HepG2 (cell line): Measurements from ENCODE around the gene CCSER1. TPM values are rescaled to one million over a fixed set of nuclear protein-coding genes. Genes with fewer than 3 reads are reported as not detected.
A peak's percentile ranks its signal among the peaks of the same experiment; 100 is the strongest.

ENCODE experiments used
- BORCS8-MEF2B ChIP-seq: sonication (generic); formaldehyde crosslinking; IDR thresholded peaks from 2 replicates; pipeline ENCODE4 v1.8.0; 2022; ENCODE audit warnings: mild to moderate bottlenecking, missing genetic modification reagents
- CHD2 ChIP-seq: IDR thresholded peaks from 2 replicates; pipeline ENCODE4 v1.6.1; 2011; ENCODE audit warnings: low read depth, low read length, improper control_type of control experiment
- HNRNPL ChIP-seq: fragments of 200-400 bp; formaldehyde crosslinking; IDR thresholded peaks from 2 replicates; pipeline ENCODE4 v1.6.1; 2017; ENCODE audit warnings: mild to moderate bottlenecking, low read depth, low read length
- KAT2B ChIP-seq: fragments of 150-350 bp; IDR thresholded peaks from 2 replicates; pipeline ENCODE4 v1.6.1; 2014; ENCODE audit warnings: low read depth, low read length, borderline replicate concordance
- KDM5A ChIP-seq: fragments of 200-600 bp; sonication (generic); IDR thresholded peaks from 2 replicates; pipeline ENCODE4 v1.7.0; 2018; ENCODE audit warnings: antibody characterized with exemption, mild to moderate bottlenecking, low read length, borderline replicate concordance
- POLR2AphosphoS5 ChIP-seq: IDR thresholded peaks from 2 replicates; pipeline ENCODE4 v1.6.1; 2012; ENCODE audit warnings: low read depth, low read length
- POLR2G ChIP-seq: fragments of 200-400 bp; formaldehyde crosslinking; IDR thresholded peaks from 2 replicates; pipeline ENCODE4 v1.6.1; 2018; ENCODE audit warnings: mild to moderate bottlenecking, low read depth, low read length, moderate library complexity
- SRSF4 ChIP-seq: fragments of 200-400 bp; formaldehyde crosslinking; IDR thresholded peaks from one replicate; pipeline ENCODE4 v1.6.1; 2018; ENCODE audit warnings: mild to moderate bottlenecking, low read depth, low read length, moderate library complexity; ENCODE audit not compliant: poor library complexity, severe bottlenecking
- ZNF543 ChIP-seq: sonication (generic); formaldehyde crosslinking; IDR thresholded peaks from 2 replicates; pipeline ENCODE4 v1.4.0; 2020; ENCODE audit warnings: mild to moderate bottlenecking, missing genetic modification reagents
- ZNF747 ChIP-seq: sonication (generic); formaldehyde crosslinking; IDR thresholded peaks from 2 replicates; pipeline ENCODE4 v1.8.1; 2023; ENCODE audit warnings: missing genetic modification reagents, mild to moderate bottlenecking, borderline replicate concordance
- polyA plus RNA-seq, 8 experiments: library from polyadenylated mRNA; depleted of rRNA in 3 of 8; stranded (reverse) in 7 of 8; unstranded in 1 of 8; fragments of >200 nt; fragmentation: Illumina TruSeq in 4 of 8; extraction: Trizol in 4 of 8; gene quantifications; 2 replicates each; pipeline versions ENCODE4 v1.2.1 to v1.2.3, GENCODE V29; 2011 to 2016; ENCODE audit warnings: low read depth in 4 of 8, missing spikeins in 1 of 8, mixed read lengths in 1 of 8; ENCODE audit not compliant: insufficient read depth in 1 of 8
- total RNA-seq, 5 experiments: library from RNA; depleted of rRNA; stranded (reverse); fragments of >200 nt; fragmentation: Illumina TruSeq; extraction: Trizol; gene quantifications; 2 replicates each; pipeline ENCODE4 v1.2.3, GENCODE V29; 2016; ENCODE audit warnings: low read depth in 1 of 5
- TF ChIP-seq, protein P1 (sequence below): sonication (generic); formaldehyde crosslinking; IDR thresholded peaks from 2 replicates; pipeline ENCODE4 v1.9.0; 2021; ENCODE audit warnings: missing genetic modification reagents, borderline replicate concordance
- TF ChIP-seq, protein P2 (sequence below): sonication (generic); formaldehyde crosslinking; IDR thresholded peaks from 2 replicates; pipeline ENCODE4 v1.5.0; 2020; ENCODE audit warnings: mild to moderate bottlenecking, missing genetic modification reagents, moderate library complexity

The CCSER1 gene
- total and polyA plus RNA-seq, 2 of the 13 experiments (the other 11 are each of a cell fraction or from before 2014, with no cell fraction given), result not detected

DNA sequence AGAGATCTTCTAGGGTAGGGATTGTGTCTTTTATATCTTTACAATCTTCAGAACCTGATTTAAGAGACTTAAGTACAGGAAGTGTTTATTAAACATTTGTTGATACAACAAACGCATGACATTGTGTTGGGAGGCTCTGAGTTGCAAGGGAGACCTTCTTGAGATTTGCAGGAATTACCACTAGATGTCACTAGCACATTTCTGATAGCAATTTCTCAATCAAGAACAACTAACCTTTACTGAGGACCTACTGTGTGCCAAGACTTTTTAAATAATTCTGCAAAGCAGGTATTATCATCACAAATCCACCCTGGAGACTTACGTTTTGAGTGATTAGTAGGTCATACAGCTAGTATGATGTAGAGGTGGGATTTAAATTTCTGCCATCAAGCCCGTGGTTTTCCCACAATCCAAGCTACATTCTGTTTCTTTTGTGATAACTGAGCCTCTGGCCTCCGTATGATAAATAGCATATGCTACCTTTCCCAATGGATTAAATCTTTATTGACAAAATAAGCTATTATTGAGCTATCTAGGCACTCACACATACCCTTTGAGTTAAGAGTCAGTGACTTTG is 986.0 kb downstream of the CCSER1 start (continued):
- TF ChIP-seq HNRNPL (no peak), CHD2 (no peak), KAT2B (no peak), POLR2G (no peak), BORCS8-MEF2B (CRISPR knock-in tag) (no peak), SRSF4 (no peak), ZNF747 (no peak), ZNF543 (CRISPR knock-in tag) (no peak), KDM5A (no peak), POLR2AphosphoS5 (no peak)
- TF ChIP-seq, protein P1, sequence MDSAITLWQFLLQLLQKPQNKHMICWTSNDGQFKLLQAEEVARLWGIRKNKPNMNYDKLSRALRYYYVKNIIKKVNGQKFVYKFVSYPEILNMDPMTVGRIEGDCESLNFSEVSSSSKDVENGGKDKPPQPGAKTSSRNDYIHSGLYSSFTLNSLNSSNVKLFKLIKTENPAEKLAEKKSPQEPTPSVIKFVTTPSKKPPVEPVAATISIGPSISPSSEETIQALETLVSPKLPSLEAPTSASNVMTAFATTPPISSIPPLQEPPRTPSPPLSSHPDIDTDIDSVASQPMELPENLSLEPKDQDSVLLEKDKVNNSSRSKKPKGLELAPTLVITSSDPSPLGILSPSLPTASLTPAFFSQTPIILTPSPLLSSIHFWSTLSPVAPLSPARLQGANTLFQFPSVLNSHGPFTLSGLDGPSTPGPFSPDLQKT, result no peak
- TF ChIP-seq, protein P2, sequence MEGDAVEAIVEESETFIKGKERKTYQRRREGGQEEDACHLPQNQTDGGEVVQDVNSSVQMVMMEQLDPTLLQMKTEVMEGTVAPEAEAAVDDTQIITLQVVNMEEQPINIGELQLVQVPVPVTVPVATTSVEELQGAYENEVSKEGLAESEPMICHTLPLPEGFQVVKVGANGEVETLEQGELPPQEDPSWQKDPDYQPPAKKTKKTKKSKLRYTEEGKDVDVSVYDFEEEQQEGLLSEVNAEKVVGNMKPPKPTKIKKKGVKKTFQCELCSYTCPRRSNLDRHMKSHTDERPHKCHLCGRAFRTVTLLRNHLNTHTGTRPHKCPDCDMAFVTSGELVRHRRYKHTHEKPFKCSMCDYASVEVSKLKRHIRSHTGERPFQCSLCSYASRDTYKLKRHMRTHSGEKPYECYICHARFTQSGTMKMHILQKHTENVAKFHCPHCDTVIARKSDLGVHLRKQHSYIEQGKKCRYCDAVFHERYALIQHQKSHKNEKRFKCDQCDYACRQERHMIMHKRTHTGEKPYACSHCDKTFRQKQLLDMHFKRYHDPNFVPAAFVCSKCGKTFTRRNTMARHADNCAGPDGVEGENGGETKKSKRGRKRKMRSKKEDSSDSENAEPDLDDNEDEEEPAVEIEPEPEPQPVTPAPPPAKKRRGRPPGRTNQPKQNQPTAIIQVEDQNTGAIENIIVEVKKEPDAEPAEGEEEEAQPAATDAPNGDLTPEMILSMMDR (CRISPR knock-in tag), result peak; percentile 69
